Measurements from ENCODE around the gene SLC4A2. TPM values are rescaled to one million over a fixed set of nuclear protein-coding genes. Genes with fewer than 3 reads are reported as not detected.

SLC4A2 gene
- total and polyA plus RNA-seq, 4 donors = 27.5 to 98.8 (median 72.6) TPM

GRCh38 chr7:151069841-151070573, 10.6 kb downstream of the SLC4A2 start:
- no peak overlapping the region for H3K9ac ChIP-seq (ENCODE audit: low read depth in 1 of 2, low read length in 2 of 2)
- TF ChIP-seq FOXA2 (IDR thresholded peaks at IDR 0.05) (no peak), HNF4G (IDR thresholded peaks at IDR 0.05) (no peak), GABPA (IDR thresholded peaks at IDR 0.05 in 1 of 2, conservative IDR thresholded peaks at IDR 0.05 in 1 of 2) (no peak), YY1 (IDR thresholded peaks at IDR 0.05) (no peak), CTCF (IDR thresholded peaks at IDR 0.05; ENCODE audit: low read depth, low read length, missing input control) (no peak), TAF1 (conservative IDR thresholded peaks at IDR 0.05) (no peak), RAD21 (IDR thresholded peaks at IDR 0.05) (no peak), RXRA (IDR thresholded peaks at IDR 0.05) (no peak), JUND (IDR thresholded peaks at IDR 0.05) (no peak), NR2F2 (IDR thresholded peaks at IDR 0.05) (no peak), EGR1 (IDR thresholded peaks at IDR 0.05; ENCODE audit: low read depth in 2 of 2) (no peak), HNF4A (conservative IDR thresholded peaks at IDR 0.05) (no peak), SP1 (IDR thresholded peaks at IDR 0.05) (no peak), MAX (IDR thresholded peaks at IDR 0.05) (no peak), FOXA1 (IDR thresholded peaks at IDR 0.05) (no peak), ZBTB33 (IDR thresholded peaks at IDR 0.05) (no peak)
- TF ChIP-seq, protein P1, sequence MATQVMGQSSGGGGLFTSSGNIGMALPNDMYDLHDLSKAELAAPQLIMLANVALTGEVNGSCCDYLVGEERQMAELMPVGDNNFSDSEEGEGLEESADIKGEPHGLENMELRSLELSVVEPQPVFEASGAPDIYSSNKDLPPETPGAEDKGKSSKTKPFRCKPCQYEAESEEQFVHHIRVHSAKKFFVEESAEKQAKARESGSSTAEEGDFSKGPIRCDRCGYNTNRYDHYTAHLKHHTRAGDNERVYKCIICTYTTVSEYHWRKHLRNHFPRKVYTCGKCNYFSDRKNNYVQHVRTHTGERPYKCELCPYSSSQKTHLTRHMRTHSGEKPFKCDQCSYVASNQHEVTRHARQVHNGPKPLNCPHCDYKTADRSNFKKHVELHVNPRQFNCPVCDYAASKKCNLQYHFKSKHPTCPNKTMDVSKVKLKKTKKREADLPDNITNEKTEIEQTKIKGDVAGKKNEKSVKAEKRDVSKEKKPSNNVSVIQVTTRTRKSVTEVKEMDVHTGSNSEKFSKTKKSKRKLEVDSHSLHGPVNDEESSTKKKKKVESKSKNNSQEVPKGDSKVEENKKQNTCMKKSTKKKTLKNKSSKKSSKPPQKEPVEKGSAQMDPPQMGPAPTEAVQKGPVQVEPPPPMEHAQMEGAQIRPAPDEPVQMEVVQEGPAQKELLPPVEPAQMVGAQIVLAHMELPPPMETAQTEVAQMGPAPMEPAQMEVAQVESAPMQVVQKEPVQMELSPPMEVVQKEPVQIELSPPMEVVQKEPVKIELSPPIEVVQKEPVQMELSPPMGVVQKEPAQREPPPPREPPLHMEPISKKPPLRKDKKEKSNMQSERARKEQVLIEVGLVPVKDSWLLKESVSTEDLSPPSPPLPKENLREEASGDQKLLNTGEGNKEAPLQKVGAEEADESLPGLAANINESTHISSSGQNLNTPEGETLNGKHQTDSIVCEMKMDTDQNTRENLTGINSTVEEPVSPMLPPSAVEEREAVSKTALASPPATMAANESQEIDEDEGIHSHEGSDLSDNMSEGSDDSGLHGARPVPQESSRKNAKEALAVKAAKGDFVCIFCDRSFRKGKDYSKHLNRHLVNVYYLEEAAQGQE (IDR thresholded peaks at IDR 0.05) = no peak
- TF ChIP-seq, protein P2, sequence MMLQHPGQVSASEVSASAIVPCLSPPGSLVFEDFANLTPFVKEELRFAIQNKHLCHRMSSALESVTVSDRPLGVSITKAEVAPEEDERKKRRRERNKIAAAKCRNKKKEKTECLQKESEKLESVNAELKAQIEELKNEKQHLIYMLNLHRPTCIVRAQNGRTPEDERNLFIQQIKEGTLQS (IDR thresholded peaks at IDR 0.05) = no peak

More at GRCh38 chr7:151069841-151070573, 10.6 kb downstream of the SLC4A2 start:
- Histone ChIP-seq H3K27me3 (ENCODE audit: control insufficient read depth in 4 of 4, insufficient read depth in 4 of 4, low read length in 3 of 4) (no peaks in the 10 kb centered on the region), H3K4me1 (ENCODE audit: control insufficient read depth in 4 of 4, insufficient read depth in 4 of 4, low read length in 3 of 4) (peaks cover 0 to 5% (median 1%) of the 10 kb centered on the region in 4 donors), H3K9me3 (ENCODE audit: control insufficient read depth in 4 of 4, low read length in 3 of 4) (no peaks in the 10 kb centered on the region), H3K4me3 (ENCODE audit: low read depth in 1 of 3, low read length in 3 of 3) (no peak overlapping the region), H3K27ac (ENCODE audit: low read depth in 1 of 2, low read length in 2 of 2) (no peak overlapping the region), H3K36me3 (ENCODE audit: control insufficient read depth in 4 of 4, insufficient read depth in 3 of 4, low read depth in 1 of 4, low read length in 3 of 4) (peaks cover 46 to 88% (median 50%) of the 10 kb centered on the region in 4 donors)
- WGBS = 94% methylated on average over 17 of the region's 17 CpGs
- no peak for DNase-seq (ENCODE audit: low spot score)
